Measurements from ENCODE around the gene SCGB3A1.

Gene SCGB3A1

DNA sequence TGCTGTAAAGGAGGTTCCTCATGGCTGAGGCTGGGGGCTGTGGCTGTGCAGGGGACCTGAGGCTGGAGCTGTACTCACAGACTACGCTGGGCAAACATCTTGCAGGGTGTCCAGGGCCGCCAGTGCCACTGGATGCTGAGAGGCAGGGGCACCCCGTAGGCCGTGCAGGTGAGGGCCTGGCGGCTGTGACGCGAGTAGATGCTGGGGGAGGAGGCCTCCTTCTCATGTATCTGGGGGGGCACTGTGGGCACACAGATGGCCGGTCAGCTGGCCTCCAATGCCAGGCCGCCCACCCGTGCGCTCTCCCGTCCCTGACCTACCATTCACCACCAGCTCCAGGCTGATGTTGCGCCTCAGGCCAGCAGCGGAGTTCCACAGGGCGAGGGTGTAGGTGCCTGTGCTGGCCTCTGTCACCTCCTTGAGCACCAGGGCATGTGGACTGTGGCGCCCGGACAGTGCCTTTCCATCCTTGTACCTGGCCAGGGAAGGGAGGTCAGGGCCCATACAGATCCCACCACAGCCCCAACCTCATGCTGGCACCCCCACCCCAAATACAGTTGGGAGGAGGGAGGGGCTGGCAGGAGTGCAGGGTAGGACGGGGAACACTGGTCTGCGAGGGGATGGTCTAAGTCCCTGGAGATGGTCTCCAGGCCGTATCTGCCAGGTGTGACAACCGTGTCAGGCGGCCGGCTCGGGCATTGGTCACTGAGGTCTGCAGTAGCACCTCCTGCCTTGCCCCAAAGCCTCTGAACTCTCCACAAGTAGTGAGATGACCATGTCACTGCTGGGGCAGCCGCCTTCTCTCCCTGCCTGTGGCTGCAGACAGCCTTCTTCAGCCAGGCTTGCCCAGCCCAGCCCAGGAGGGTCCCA is 34.7 kb upstream of the SCGB3A1 start:
- no peak overlapping the region for H3K27ac ChIP-seq
- no peaks in the 10 kb centered on the region for H4K20me1 ChIP-seq (ENCODE audit: insufficient read depth)

GRCh38 chr5:180625125-180625790 is 34.0 kb upstream of the SCGB3A1 start:
- no peak for TF ChIP-seq CTCF (conservative IDR thresholded peaks at IDR 0.05; ENCODE audit: low read depth, low read length)
- no peak overlapping the region for H3K4me2 ChIP-seq
- H3K36me3 ChIP-seq (ENCODE audit: insufficient read depth): no peaks in the 10 kb centered on the region
- H4K20me1 ChIP-seq (ENCODE audit: insufficient read depth): no peaks in the 10 kb centered on the region
- H3K9ac ChIP-seq: no peak overlapping the region
- H3K4me1 ChIP-seq (ENCODE audit: low read depth, poor library complexity, severe bottlenecking): no peaks in the 10 kb centered on the region
- no peak overlapping the region for H3K4me3 ChIP-seq (IDR thresholded peaks at IDR 0.05; ENCODE audit: insufficient read depth, low read depth, low read length)
- no peak overlapping the region for H2AFZ ChIP-seq (ENCODE audit: low read depth)
- no peaks in the 10 kb centered on the region; the same call in 1 of the 2 replicates for H3K27me3 ChIP-seq (ENCODE audit: insufficient read depth, low read depth)
- H3K79me2 ChIP-seq (ENCODE audit: insufficient read depth, low read depth): no peaks in the 10 kb centered on the region
- H3K27ac ChIP-seq: no peak overlapping the region

More for the DNA sequence above, 34.7 kb upstream of the SCGB3A1 start:
- no peak overlapping the region for H3K4me2 ChIP-seq
- no peaks in the 10 kb centered on the region for H3K36me3 ChIP-seq (ENCODE audit: insufficient read depth)
- no peak overlapping the region for H2AFZ ChIP-seq (ENCODE audit: low read depth)
- no peak overlapping the region for H3K4me3 ChIP-seq (IDR thresholded peaks at IDR 0.05; ENCODE audit: insufficient read depth, low read depth, low read length)
- no peaks in the 10 kb centered on the region; the same call in 1 of the 2 replicates for H3K27me3 ChIP-seq (ENCODE audit: insufficient read depth, low read depth)
- no peaks in the 10 kb centered on the region for H3K79me2 ChIP-seq (ENCODE audit: insufficient read depth, low read depth)
- H3K9ac ChIP-seq: no peak overlapping the region
- no peak for TF ChIP-seq CTCF (conservative IDR thresholded peaks at IDR 0.05; ENCODE audit: low read depth, low read length)
- no peaks in the 10 kb centered on the region for H3K4me1 ChIP-seq (ENCODE audit: low read depth, poor library complexity, severe bottlenecking)

GRCh38 chr5:180624587-180624986 is 33.3 kb upstream of the SCGB3A1 start:
- no peak overlapping the region for H3K4me3 ChIP-seq (IDR thresholded peaks at IDR 0.05; ENCODE audit: insufficient read depth, low read depth, low read length)
- no peak overlapping the region for H2AFZ ChIP-seq (ENCODE audit: low read depth)
- H3K27ac ChIP-seq: no peak overlapping the region
- H4K20me1 ChIP-seq (ENCODE audit: insufficient read depth): no peaks in the 10 kb centered on the region
- H3K27me3 ChIP-seq (ENCODE audit: insufficient read depth, low read depth): no peaks in the 10 kb centered on the region; the same call in 1 of the 2 replicates
- H3K4me2 ChIP-seq: no peak overlapping the region
- no peaks in the 10 kb centered on the region for H3K36me3 ChIP-seq (ENCODE audit: insufficient read depth)
- no peaks in the 10 kb centered on the region for H3K4me1 ChIP-seq (ENCODE audit: low read depth, poor library complexity, severe bottlenecking)
- H3K79me2 ChIP-seq (ENCODE audit: insufficient read depth, low read depth): no peaks in the 10 kb centered on the region
- no peak overlapping the region for H3K9ac ChIP-seq
- no peak for TF ChIP-seq CTCF (conservative IDR thresholded peaks at IDR 0.05; ENCODE audit: low read depth, low read length)

- no peak overlapping the region for H3K27ac ChIP-seq
- no peaks in the 10 kb centered on the region for H4K20me1 ChIP-seq (ENCODE audit: insufficient read depth)
- no peak overlapping the region for H2AFZ ChIP-seq (ENCODE audit: low read depth)
- H3K4me1 ChIP-seq (ENCODE audit: low read depth, poor library complexity, severe bottlenecking): no peaks in the 10 kb centered on the region
- no peak for TF ChIP-seq CTCF (conservative IDR thresholded peaks at IDR 0.05; ENCODE audit: low read depth, low read length)
- H3K27me3 ChIP-seq (ENCODE audit: insufficient read depth, low read depth): no peaks in the 10 kb centered on the region; the same call in 1 of the 2 replicates
- no peaks in the 10 kb centered on the region for H3K79me2 ChIP-seq (ENCODE audit: insufficient read depth, low read depth)
- no peak overlapping the region for H3K4me3 ChIP-seq (IDR thresholded peaks at IDR 0.05; ENCODE audit: insufficient read depth, low read depth, low read length)
- H3K36me3 ChIP-seq (ENCODE audit: insufficient read depth): no peaks in the 10 kb centered on the region
- H3K4me2 ChIP-seq: no peak overlapping the region
- H3K9ac ChIP-seq: no peak overlapping the region
Observed at GRCh38 chr5:180623844-180624243, 32.5 kb upstream of the SCGB3A1 start.

Data from KMS-11 (cell line).